Urinary bladder (tissue), 4 donors: ENCODE data around the gene CHRNB2. TPM values are rescaled to one million over a fixed set of nuclear protein-coding genes. Genes with fewer than 3 reads are reported as not detected.
"Not testable (repeated sequence)": the region's sequence is repeated elsewhere in the genome, so short reads cannot be mapped to it uniquely, and the experiment has no call there.

ENCODE experiments used
- DNase-seq: peaks from one replicate; pipeline ENCODE4 v3.0.0-alpha.2; 2015; ENCODE audit errors: extremely low spot score
- H3K27ac ChIP-seq: one replicate; pipeline ENCODE4 v1.5.1; 2013; ENCODE audit warnings: low read depth, mild to moderate bottlenecking, moderate library complexity
- H3K36me3 ChIP-seq: one replicate; pipeline ENCODE4 v1.6.1; 2013; ENCODE audit warnings: mild to moderate bottlenecking, moderate library complexity; ENCODE audit not compliant: insufficient read depth
- H3K4me1 ChIP-seq: one replicate; pipeline ENCODE4 v1.6.1; 2013; ENCODE audit warnings: mild to moderate bottlenecking, moderate library complexity; ENCODE audit not compliant: insufficient read depth
- H3K4me3 ChIP-seq: one replicate; pipeline ENCODE4 v1.5.1; 2013; ENCODE audit warnings: low read depth, low read length
- WGBS: extraction: QIAGEN DNeasy Blood & Tissue Kit; methylation state at CpG from one replicate; pipeline ENCODE4 v1.1.7; 2013; 5-methylcytosine and 5-hydroxymethylcytosine counted together
- polyA plus RNA-seq: library from polyadenylated mRNA; stranded (reverse); fragments of 200-250 nt; gene quantifications from one replicate; pipeline ENCODE4 v1.2.3, GENCODE V29; 2013
- total RNA-seq: library from RNA; depleted of rRNA; stranded (reverse); fragments of >200 nt; gene quantifications from one replicate; pipeline ENCODE4 v1.2.3, GENCODE V29; 2014
- donor health status: healthy with polysubstance abuse.
- donor health status: healthy.

Gene CHRNB2
- total RNA-seq (0.21 TPM), polyA plus RNA-seq (0.33 TPM)

GRCh38 chr1:154567386-154568156 is at the start of gene CHRNB2:
Gene CHRNB2 (plus strand): TSS chr1:154567778. CDS start chr1:154568045, 267 bp downstream.
- H3K4me1 ChIP-seq: no peaks in the 10 kb centered on the region
- H3K27ac ChIP-seq: no peak within 1 kb of the TSS
- WGBS: 1% methylated on average over 52 of the region's 53 CpGs
- H3K36me3 ChIP-seq: no peaks in the 10 kb centered on the region
- no peak within 1 kb of the TSS for H3K4me3 ChIP-seq
- DNase-seq: no peak

GRCh38 chr1:154519591-154519991 is 48.0 kb upstream of the CHRNB2 start:
- WGBS: 52% methylated on average over 9 of the region's 9 CpGs
- Histone ChIP-seq H3K36me3 (no peaks in the 10 kb centered on the region), H3K27ac (no peak overlapping the region), H3K4me1 (no peaks in the 10 kb centered on the region), H3K4me3 (no peak overlapping the region)
- no peak for DNase-seq

GRCh38 chr1:154520333-154520732 is 47.2 kb upstream of the CHRNB2 start:
- no peaks in the 10 kb centered on the region for H3K4me1 ChIP-seq
- no peak overlapping the region for H3K4me3 ChIP-seq
- DNase-seq: no peak
- H3K27ac ChIP-seq: no peak overlapping the region
- WGBS: 41% methylated on average over 3 of the region's 3 CpGs
- no peaks in the 10 kb centered on the region for H3K36me3 ChIP-seq

- H3K27ac ChIP-seq: no peak overlapping the region
- WGBS: 38% methylated on average over 3 of the region's 3 CpGs
- DNase-seq: no peak
Measured at GRCh38 chr1:154521695-154522094, 45.9 kb upstream of the CHRNB2 start.

GRCh38 chr1:154524881-154525280 is 42.7 kb upstream of the CHRNB2 start:
- H3K27ac ChIP-seq: no peak overlapping the region
- no peaks in the 10 kb centered on the region for H3K4me1 ChIP-seq
- no peak overlapping the region for H3K4me3 ChIP-seq
- DNase-seq: no peak
- H3K36me3 ChIP-seq: no peaks in the 10 kb centered on the region

More at GRCh38 chr1:154521695-154522094, 45.9 kb upstream of the CHRNB2 start:
- Histone ChIP-seq H3K36me3 (no peaks in the 10 kb centered on the region), H3K4me3 (no peak overlapping the region), H3K4me1 (no peaks in the 10 kb centered on the region)

- Histone ChIP-seq H3K36me3 (no peaks in the 10 kb centered on the region), H3K4me1 (no peaks in the 10 kb centered on the region), H3K4me3 (no peak overlapping the region), H3K27ac (no peak overlapping the region)
- DNase-seq: no peak
- 54% methylated on average over 6 of the region's 6 CpGs for WGBS
Measured at GRCh38 chr1:154527192-154527591, 40.4 kb upstream of the CHRNB2 start.

- Histone ChIP-seq H3K36me3 (no peaks in the 10 kb centered on the region), H3K4me3 (no peak overlapping the region), H3K4me1 (no peaks in the 10 kb centered on the region), H3K27ac (no peak overlapping the region)
- WGBS: 96% methylated on average over 6 of the region's 6 CpGs
- no peak for DNase-seq
Measured at GRCh38 chr1:154529308-154529707, 38.3 kb upstream of the CHRNB2 start.

GRCh38 chr1:154531950-154532349 is 35.6 kb upstream of the CHRNB2 start:
- H3K4me3 ChIP-seq, H3K27ac ChIP-seq, DNase-seq, H3K4me1 ChIP-seq, H3K36me3 ChIP-seq: not testable (repeated sequence)
- 99% methylated on average over 13 of the region's 13 CpGs for WGBS

- Histone ChIP-seq H3K27ac (no peak overlapping the region), H3K4me1 (no peaks in the 10 kb centered on the region), H3K36me3 (no peaks in the 10 kb centered on the region), H3K4me3 (no peak overlapping the region)
- no peak for DNase-seq
- WGBS: 56% methylated on average over 11 of the region's 11 CpGs
Measured at GRCh38 chr1:154533952-154534844, 33.4 kb upstream of the CHRNB2 start.

GRCh38 chr1:154536570-154536969 is 31.0 kb upstream of the CHRNB2 start:
- H3K36me3 ChIP-seq: no peaks in the 10 kb centered on the region
- H3K27ac ChIP-seq: no peak overlapping the region
- 53% methylated on average over 7 of the region's 7 CpGs for WGBS
- H3K4me3 ChIP-seq: no peak overlapping the region
- no peaks in the 10 kb centered on the region for H3K4me1 ChIP-seq
- no peak for DNase-seq

GRCh38 chr1:154539486-154540483 is 27.8 kb upstream of the CHRNB2 start:
- 78% methylated on average over 9 of the region's 9 CpGs for WGBS
- H3K4me3 ChIP-seq: no peak overlapping the region
- no peaks in the 10 kb centered on the region for H3K4me1 ChIP-seq
- H3K27ac ChIP-seq: no peak overlapping the region
- H3K36me3 ChIP-seq: no peaks in the 10 kb centered on the region
- DNase-seq: no peak

- no peak for DNase-seq
- 41% methylated on average over 6 of the region's 6 CpGs for WGBS
- H3K4me3 ChIP-seq: no peak overlapping the region
- no peak overlapping the region for H3K27ac ChIP-seq
- H3K4me1 ChIP-seq: no peaks in the 10 kb centered on the region
- no peaks in the 10 kb centered on the region for H3K36me3 ChIP-seq
Measured at GRCh38 chr1:154541231-154541630, 26.3 kb upstream of the CHRNB2 start.
